Suppressor macrophage treated with lipopolysaccharide for 1 hour (primary cell): ENCODE results near the gene EXOC2.
"Not testable (repeated sequence)": the region's sequence is repeated elsewhere in the genome, so short reads cannot be mapped to it uniquely, and the experiment has no call there.

Experiments
- DNase-seq, 3 donors: peaks; one replicate each; pipeline ENCODE4 v3.0.0-alpha.2; 2020 to 2022

Gene EXOC2

GRCh38 chr6:582370-582769 is 110.6 kb downstream of the EXOC2 start:
- DNase-seq: no peak

GRCh38 chr6:579339-579738 is 113.6 kb downstream of the EXOC2 start:
- no peak for DNase-seq

- DNase-seq: no peak
Observed at GRCh38 chr6:572596-573265, 120.2 kb downstream of the EXOC2 start.

- no peak for DNase-seq
Observed at GRCh38 chr6:571892-572291, 121.0 kb downstream of the EXOC2 start.

- DNase-seq: no peak
Observed at GRCh38 chr6:570825-571224, 122.1 kb downstream of the EXOC2 start.

DNA sequence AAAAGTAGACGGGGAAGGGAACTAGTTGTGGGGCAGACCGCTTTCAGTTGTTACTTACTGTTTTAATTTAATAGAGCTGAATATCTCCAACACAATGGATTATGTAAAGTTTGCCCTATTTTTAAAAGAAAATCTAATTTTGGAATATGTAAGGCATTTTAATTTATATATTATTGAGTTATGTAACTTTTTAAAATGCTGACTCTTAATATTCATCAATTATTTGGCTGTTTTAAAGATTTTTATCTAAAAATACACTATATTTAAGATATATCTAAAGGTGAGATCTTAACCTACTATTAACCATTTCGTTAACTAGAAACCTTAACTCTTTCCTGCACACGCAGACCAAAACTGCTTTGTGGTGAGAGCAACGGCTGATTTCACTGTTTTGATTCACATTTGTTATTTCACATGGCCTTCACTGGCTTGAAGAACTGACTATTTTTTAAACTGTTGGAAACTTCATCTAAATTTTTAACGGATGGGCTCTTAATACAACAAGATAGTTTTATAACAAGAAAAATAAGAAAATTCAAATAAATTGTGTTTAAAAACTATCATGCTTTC is 123.9 kb downstream of the EXOC2 start:
- no peak for DNase-seq

- no peak for DNase-seq
Observed at GRCh38 chr6:568085-568484, 124.9 kb downstream of the EXOC2 start.

DNA sequence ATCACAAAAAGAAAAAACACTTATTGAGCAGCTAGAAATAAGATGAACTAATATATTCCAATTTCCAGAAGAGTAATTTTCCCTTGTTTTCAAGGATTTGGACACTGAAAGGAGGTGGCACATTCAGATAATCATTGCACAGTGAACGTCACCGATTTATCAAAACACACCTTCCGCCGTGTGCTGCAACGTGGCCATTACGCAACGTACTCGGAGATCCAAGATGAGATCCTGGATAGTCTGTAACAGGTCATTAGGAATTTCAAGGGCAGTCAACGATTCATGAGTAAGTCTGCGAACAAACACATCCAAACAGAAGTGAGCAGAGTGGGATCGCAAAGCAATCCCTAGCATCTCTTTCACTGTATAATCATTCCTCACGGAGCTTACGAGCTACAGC is 129.1 kb downstream of the EXOC2 start:
- no peak for DNase-seq

- no peak for DNase-seq
Observed at GRCh38 chr6:562052-562676, 130.8 kb downstream of the EXOC2 start.

DNA sequence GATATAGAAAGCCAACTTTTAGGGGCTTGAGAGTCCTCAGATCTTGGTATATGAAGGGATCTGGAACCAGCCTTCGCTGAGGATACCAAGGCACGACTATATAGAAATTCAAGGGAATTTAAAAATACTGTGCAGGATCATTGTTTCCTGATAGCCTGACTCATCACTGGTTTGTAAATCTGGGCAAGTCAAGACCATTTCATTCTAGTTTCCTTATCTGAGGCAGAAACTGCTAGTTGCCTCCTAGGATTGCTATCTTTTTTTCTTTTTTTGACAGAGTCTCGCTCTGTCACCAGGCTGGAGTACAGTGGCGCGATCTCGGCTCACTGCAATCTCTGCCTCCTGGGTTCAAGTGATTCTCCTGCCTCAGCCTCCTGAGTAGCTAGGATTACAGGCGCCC is 131.6 kb downstream of the EXOC2 start:
- DNase-seq: not testable (repeated sequence)

- DNase-seq: no peak
Observed at GRCh38 chr6:558959-559358, 134.0 kb downstream of the EXOC2 start.

DNA sequence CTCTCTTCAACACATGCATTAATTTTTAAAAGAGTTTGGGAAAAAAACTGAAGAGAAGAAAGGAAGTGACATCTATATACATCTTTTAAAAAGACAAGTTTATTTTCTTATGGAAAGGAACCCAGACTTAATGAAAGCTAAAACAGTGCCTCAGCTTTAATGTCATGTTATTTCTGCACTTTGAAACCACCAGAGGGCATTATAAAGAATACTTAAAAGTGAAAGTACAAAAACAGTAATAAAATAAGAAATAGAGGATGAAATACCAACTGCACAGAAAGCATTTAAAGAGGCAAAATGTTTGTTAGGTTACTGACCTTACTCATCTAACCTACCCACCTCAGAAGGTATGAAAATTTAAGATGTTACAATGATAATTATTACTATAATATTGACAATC is 134.8 kb downstream of the EXOC2 start:
- peak in 1 of 3 donors; percentile 11 for DNase-seq

GRCh38 chr6:551829-552350 is 141.0 kb downstream of the EXOC2 start:
- DNase-seq: no peak

DNA sequence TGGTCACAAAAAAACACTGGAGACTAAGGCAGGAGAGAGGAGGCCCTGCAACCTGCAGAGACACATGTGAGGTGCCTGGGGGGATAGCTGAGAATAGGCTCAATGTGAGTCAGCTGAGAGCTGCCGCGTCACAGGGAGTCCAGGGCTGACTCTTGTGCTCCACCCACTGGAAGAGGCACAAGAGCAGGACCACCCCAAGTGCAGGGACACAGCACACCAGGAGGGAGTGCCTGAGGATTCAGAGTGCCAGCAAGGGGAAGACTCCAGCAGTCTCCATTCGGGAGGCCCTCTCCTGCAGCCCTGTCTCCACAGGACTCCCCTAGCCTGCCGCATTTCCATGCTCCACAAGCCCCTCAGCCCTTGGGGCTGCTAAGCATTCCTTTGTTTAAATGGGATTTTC is 141.5 kb downstream of the EXOC2 start:
- peak in 2 of 3 donors; percentile 3 to 5 for DNase-seq

DNA sequence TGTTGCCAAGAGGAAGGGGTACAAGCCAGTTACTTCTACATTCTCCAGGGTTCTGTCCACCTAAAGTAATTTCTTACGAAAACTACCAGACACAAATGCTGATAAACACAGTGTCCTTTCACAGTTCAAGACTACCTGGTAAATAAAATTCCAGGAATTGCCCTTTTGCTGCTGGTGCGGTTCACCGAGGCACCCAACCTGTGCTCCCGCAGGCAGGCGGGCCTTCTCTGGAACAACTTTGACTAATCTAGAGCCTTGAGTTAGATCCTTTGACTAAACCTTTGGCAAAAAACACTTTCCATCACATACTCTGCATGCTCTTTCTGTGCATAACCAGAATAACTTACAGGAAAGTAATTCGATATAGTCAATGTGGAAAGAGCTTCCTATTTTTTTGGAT is 143.0 kb downstream of the EXOC2 start:
- DNase-seq: no peak

DNA sequence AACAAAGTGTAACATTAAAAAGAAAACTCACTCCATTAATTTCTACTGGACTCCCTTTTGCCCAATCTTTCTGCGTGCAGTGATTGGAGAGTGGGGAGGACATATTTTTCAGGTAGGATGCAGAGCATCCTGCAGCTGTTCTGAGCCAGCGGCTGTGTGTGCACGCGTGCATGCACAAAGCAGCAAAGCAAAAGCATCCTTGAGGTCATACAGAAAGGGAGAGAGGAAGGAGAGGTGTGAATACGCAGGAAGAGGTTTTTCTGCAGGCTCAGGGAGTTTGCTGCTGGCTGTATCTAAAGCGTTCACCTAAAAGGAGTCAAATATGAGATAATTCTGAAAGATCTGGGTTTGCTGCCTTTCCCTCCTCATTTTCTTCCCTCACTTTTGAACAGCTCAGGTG is 144.4 kb downstream of the EXOC2 start:
- DNase-seq: no peak

- no peak for DNase-seq
Observed at GRCh38 chr6:548091-548490, 144.8 kb downstream of the EXOC2 start.

GRCh38 chr6:540490-540889 is 152.4 kb downstream of the EXOC2 start:
- DNase-seq: no peak

- no peak for DNase-seq
Observed at GRCh38 chr6:537114-537513, 155.8 kb downstream of the EXOC2 start.

GRCh38 chr6:530425-530824 is 162.5 kb downstream of the EXOC2 start:
- no peak for DNase-seq

GRCh38 chr6:528989-529388 is 163.9 kb downstream of the EXOC2 start:
- DNase-seq: no peak

DNA sequence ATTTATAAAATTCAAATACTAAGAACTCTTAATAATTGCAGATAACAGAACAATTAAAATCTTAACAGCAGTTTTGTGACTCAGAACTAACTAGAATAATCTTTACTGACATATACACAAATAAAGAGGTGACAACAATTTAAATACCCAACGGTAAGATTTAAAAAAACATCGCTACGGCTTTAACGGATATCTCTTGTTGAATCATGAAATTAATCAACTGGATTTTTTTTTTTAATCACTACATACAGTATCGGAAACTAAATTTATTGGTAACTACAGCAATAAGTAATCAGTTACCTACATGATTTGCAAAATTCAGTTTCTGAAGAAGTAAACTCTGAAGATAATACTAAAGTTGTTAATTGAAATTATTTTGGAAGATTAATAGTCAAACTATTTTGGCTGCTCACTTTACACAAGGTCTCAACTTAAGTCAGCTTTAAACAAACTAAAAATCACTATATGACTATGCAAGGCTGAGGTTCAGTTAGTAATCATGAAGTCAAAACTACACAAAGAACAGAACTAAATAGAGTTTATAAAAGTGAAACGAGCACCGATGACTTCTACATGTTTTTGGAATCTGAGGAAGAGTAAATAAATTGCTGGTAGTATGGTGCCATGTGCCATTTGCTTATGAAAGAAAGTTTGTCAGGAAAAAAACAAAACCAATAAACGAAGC is 164.8 kb downstream of the EXOC2 start:
- no peak for DNase-seq

DNA sequence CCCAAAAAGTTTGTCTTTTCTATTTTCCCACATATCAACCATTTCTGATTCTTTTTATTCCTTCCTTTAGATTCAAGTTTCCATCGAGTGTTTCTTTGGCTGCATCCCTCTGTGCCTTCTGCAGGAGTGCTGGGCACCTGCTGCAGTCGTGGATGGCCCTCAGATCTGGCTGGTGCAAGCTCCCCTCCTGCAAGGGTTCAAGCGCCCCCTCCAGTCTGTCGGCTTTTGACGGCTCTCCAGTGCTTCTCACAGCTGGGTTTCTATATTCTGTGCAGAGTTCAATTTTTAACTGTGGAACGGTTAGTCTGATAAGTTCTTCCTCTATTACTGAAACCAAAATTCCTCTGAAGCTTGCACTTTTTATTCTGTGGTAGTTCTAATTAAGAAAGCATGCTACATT is 168.1 kb downstream of the EXOC2 start:
- no peak for DNase-seq

GRCh38 chr6:520820-521219 is 172.1 kb downstream of the EXOC2 start:
- no peak for DNase-seq
